GM12891 (cell line): ENCODE data around the gene LMCD1.

Source experiments
- POLR2A ChIP-seq: IDR thresholded peaks from 2 replicates; pipeline ENCODE4 v1.6.1; 2011; ENCODE audit warnings: low read depth, low read length, control low read depth
- POLR2AphosphoS5 ChIP-seq: IDR thresholded peaks from 2 replicates; pipeline ENCODE4 v1.6.1; 2011; ENCODE audit warnings: low read depth, low read length, control low read depth
- POU2F2 ChIP-seq: IDR thresholded peaks from 2 replicates; pipeline ENCODE4 v1.6.1; 2011; ENCODE audit warnings: low read depth, mild to moderate bottlenecking, control low read depth, low read length, moderate library complexity
- TAF1 ChIP-seq: IDR thresholded peaks from 2 replicates; pipeline ENCODE4 v1.6.1; 2011; ENCODE audit warnings: low read depth, low read length, control low read depth

- TF ChIP-seq POU2F2 (no peak), POLR2AphosphoS5 (no peak), TAF1 (no peak), POLR2A (no peak)
These were observed 105.1 kb downstream of the LMCD1 start for GRCh38 chr3:8606701-8607231.
